Trophoblast cell (in vitro differentiated cells and primary cell): Measurements from ENCODE around the gene SERPINE1.
"Not testable (repeated sequence)": the region's sequence is repeated elsewhere in the genome, so short reads cannot be mapped to it uniquely, and the experiment has no call there.

ENCODE experiments used
- DNase-seq, 2 donors: peaks; one replicate each; pipeline ENCODE4 v3.0.0-alpha.2; 2016
- H2AFZ ChIP-seq: 2 replicates; pipeline ENCODE4 v1.6.1; 2013; ENCODE audit warnings: low read length, moderate library complexity, mild to moderate bottlenecking; ENCODE audit not compliant: insufficient read depth, poor library complexity
- H2AK5ac ChIP-seq: 2 replicates; pipeline ENCODE4 v1.6.1; 2013; ENCODE audit warnings: mild to moderate bottlenecking, low read length
- H2BK120ac ChIP-seq: 2 replicates; pipeline ENCODE4 v1.6.1; 2013; ENCODE audit warnings: low read length, mild to moderate bottlenecking, moderate library complexity; ENCODE audit not compliant: insufficient read depth, poor library complexity
- H2BK12ac ChIP-seq: 2 replicates; pipeline ENCODE4 v1.6.1; 2013; ENCODE audit warnings: mild to moderate bottlenecking, low read length, moderate library complexity
- H2BK5ac ChIP-seq: 2 replicates; pipeline ENCODE4 v1.6.1; 2013; ENCODE audit warnings: low read length, low read depth, moderate library complexity, mild to moderate bottlenecking; ENCODE audit not compliant: poor library complexity
- H3K14ac ChIP-seq: 2 replicates; pipeline ENCODE4 v1.6.1; 2013; ENCODE audit warnings: mild to moderate bottlenecking, low read length
- H3K18ac ChIP-seq: 2 replicates; pipeline ENCODE4 v1.6.1; 2013; ENCODE audit warnings: mild to moderate bottlenecking, low read length
- H3K23ac ChIP-seq: 2 replicates; pipeline ENCODE4 v1.6.1; 2013; ENCODE audit warnings: low read length
- H3K27ac ChIP-seq: 2 replicates; pipeline ENCODE4 v1.5.1; 2013; ENCODE audit warnings: low read depth, mild to moderate bottlenecking, inconsistent platforms, low read length, moderate library complexity
- H3K27me3 ChIP-seq: 2 replicates; pipeline ENCODE4 v1.6.1; 2013; ENCODE audit warnings: inconsistent platforms, mild to moderate bottlenecking, low read length, moderate library complexity; ENCODE audit not compliant: insufficient read depth
- H3K36me3 ChIP-seq, 2 experiments: 1 replicate in 1 of 2; 2 replicates in 1 of 2; pipeline ENCODE4 v1.6.1; 2013; ENCODE audit warnings: low read length in 2 of 2, mild to moderate bottlenecking in 2 of 2, moderate library complexity in 1 of 2; ENCODE audit not compliant: insufficient read depth in 2 of 2, control insufficient read depth in 1 of 2
- H3K4ac ChIP-seq: 2 replicates; pipeline ENCODE4 v1.6.1; 2013; ENCODE audit warnings: low read depth, mild to moderate bottlenecking, low read length, moderate library complexity
- H3K4me1 ChIP-seq, 2 experiments: 1 replicate in 1 of 2; 2 replicates in 1 of 2; pipeline ENCODE4 v1.6.1; 2013; ENCODE audit warnings: low read length in 2 of 2, mild to moderate bottlenecking in 2 of 2, moderate library complexity in 1 of 2; ENCODE audit not compliant: insufficient read depth in 2 of 2, control insufficient read depth in 1 of 2
- H3K4me2 ChIP-seq: 2 replicates; pipeline ENCODE4 v1.6.1; 2013; ENCODE audit warnings: inconsistent platforms, mild to moderate bottlenecking, low read length, moderate library complexity
- H3K4me3 ChIP-seq: 2 replicates; pipeline ENCODE4 v1.5.1; 2013; ENCODE audit warnings: mild to moderate bottlenecking, low read depth, low read length, inconsistent platforms
- H3K79me1 ChIP-seq: one replicate; pipeline ENCODE4 v1.6.1; 2013; ENCODE audit warnings: low read length
- H3K79me2 ChIP-seq: 2 replicates; pipeline ENCODE4 v1.6.1; 2013; ENCODE audit warnings: low read length, mild to moderate bottlenecking; ENCODE audit not compliant: control insufficient read depth, insufficient read depth, poor library complexity
- H3K9ac ChIP-seq: 2 replicates; pipeline ENCODE4 v1.6.1; 2013; ENCODE audit warnings: mild to moderate bottlenecking, low read length
- H3K9me3 ChIP-seq: 2 replicates; pipeline ENCODE4 v1.6.1; 2013; ENCODE audit warnings: low read depth, mild to moderate bottlenecking, control low read depth, inconsistent platforms, low read length; ENCODE audit not compliant: insufficient read depth
- H4K12ac ChIP-seq: 2 replicates; pipeline ENCODE4 v1.6.1; 2013; ENCODE audit warnings: low read depth, mild to moderate bottlenecking, low read length, moderate library complexity
- H4K8ac ChIP-seq: 2 replicates; pipeline ENCODE4 v1.6.1; 2013; ENCODE audit warnings: low read depth, mild to moderate bottlenecking, low read length, moderate library complexity
- H4K91ac ChIP-seq: one replicate; pipeline ENCODE4 v1.6.1; 2013; ENCODE audit warnings: low read depth, mild to moderate bottlenecking, low read length, moderate library complexity
- WGBS: extraction: QIAGEN DNeasy Blood & Tissue Kit; methylation state at CpG from one replicate; pipeline ENCODE4 v1.1.7; 2013; ENCODE audit warnings: missing lambda C conversion rate; ENCODE audit not compliant: insufficient read length, insufficient coverage; ENCODE audit errors: extremely low coverage; 5-methylcytosine and 5-hydroxymethylcytosine counted together

The SERPINE1 gene

DNA sequence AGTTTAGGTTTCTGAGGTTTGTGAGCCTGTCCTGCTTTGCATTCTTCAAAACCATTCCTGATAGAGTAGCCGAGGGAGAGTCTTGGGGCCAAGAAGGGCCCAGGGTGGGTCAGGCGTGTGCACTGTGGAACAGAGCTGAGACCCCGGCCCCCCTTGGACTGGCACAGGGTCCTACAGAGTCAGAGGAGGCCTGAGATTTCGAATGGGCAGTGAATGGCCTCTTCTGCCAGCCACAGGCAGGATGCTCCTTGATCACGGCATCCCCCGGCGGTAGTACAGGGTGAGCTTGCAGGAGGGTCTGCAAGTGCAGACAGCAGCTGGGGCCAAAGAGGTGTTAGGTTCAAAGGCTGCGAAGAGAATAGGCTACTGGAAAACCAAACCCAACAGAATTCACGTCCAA is 37.0 kb upstream of the SERPINE1 start:
- no peaks in the 10 kb centered on the region for H3K27me3 ChIP-seq
- DNase-seq, result no peak
- H4K8ac ChIP-seq, result no peak overlapping the region
- H3K27ac ChIP-seq, result no peak overlapping the region
- no peak overlapping the region for H3K4ac ChIP-seq
- H2AK5ac ChIP-seq, result no peak overlapping the region
- no peak overlapping the region for H2BK5ac ChIP-seq
- H4K91ac ChIP-seq, result no peak overlapping the region
- H3K79me2 ChIP-seq, result no peaks in the 10 kb centered on the region
- WGBS, result no CpG with 5 or more reads among the region's 9 CpGs
- no peak overlapping the region for H2BK12ac ChIP-seq
- no peak overlapping the region for H4K12ac ChIP-seq
- no peak overlapping the region for H2BK120ac ChIP-seq
- no peak overlapping the region for H3K14ac ChIP-seq
- H2AFZ ChIP-seq, result no peak overlapping the region
- H3K18ac ChIP-seq, result no peak overlapping the region
- peaks cover 5% of the 10 kb centered on the region for H3K9me3 ChIP-seq
- H3K9ac ChIP-seq, result no peak overlapping the region
- H3K36me3 ChIP-seq, result peaks cover 4 to 8% of the 10 kb centered on the region in 2 experiments
- no peak overlapping the region for H3K4me3 ChIP-seq
- no peak overlapping the region for H3K4me2 ChIP-seq
- peaks cover 0 to 8% of the 10 kb centered on the region in 2 experiments for H3K4me1 ChIP-seq
- no peak overlapping the region for H3K23ac ChIP-seq
- peaks cover 6% of the 10 kb centered on the region for H3K79me1 ChIP-seq

- H3K18ac ChIP-seq, H2AFZ ChIP-seq: not testable (repeated sequence)
These were observed 34.5 kb upstream of the SERPINE1 start for GRCh38 chr7:101092266-101092905.

DNA sequence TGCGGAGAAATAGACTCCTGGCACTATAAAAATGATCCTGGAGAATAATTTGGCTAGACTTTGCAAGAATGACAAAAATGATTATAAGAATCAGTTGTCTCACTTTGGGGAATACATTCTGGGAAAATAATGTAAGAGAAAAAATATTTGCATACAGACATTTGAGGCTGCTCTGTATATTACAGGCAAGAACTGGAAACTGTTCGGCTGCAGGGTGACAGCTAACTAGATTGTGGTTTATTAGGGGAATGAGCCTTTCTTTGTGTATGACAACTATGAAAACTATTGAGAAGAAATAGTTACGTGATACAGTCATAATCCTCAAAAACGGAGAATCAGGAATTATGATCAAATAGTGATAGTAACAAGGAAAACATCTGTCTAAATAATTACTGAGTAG is 33.0 kb upstream of the SERPINE1 start:
- no peak overlapping the region for H4K91ac ChIP-seq
- H3K23ac ChIP-seq, result no peak overlapping the region
- no peak overlapping the region for H3K4me2 ChIP-seq
- no peak overlapping the region for H2AK5ac ChIP-seq
- peaks cover 2% of the 10 kb centered on the region for H3K79me1 ChIP-seq
- no peak overlapping the region for H3K9ac ChIP-seq
- no peak overlapping the region for H3K4me3 ChIP-seq
- H3K4me1 ChIP-seq, result peaks cover 0 to 4% of the 10 kb centered on the region in 2 experiments
- H3K14ac ChIP-seq, result no peak overlapping the region
- peaks cover 5% of the 10 kb centered on the region for H3K9me3 ChIP-seq
- no peak overlapping the region for H3K27ac ChIP-seq
- H3K4ac ChIP-seq, result no peak overlapping the region
- H4K8ac ChIP-seq, result no peak overlapping the region
- H2BK120ac ChIP-seq, result no peak overlapping the region
- peaks cover 0 to under 1% of the 10 kb centered on the region in 2 experiments for H3K36me3 ChIP-seq
- H3K79me2 ChIP-seq, result no peaks in the 10 kb centered on the region
- no peak overlapping the region for H2AFZ ChIP-seq
- H3K27me3 ChIP-seq, result no peaks in the 10 kb centered on the region
- H2BK12ac ChIP-seq, result no peak overlapping the region
- H3K18ac ChIP-seq, result no peak overlapping the region
- H4K12ac ChIP-seq, result no peak overlapping the region
- WGBS, result no CpG with 5 or more reads among the region's 4 CpGs
- H2BK5ac ChIP-seq, result no peak overlapping the region
- peak; percentile 71 to 87 for DNase-seq

More at GRCh38 chr7:101092266-101092905, 34.5 kb upstream of the SERPINE1 start:
- not testable (repeated sequence) for DNase-seq, H2BK12ac ChIP-seq, H2BK120ac ChIP-seq, H2AK5ac ChIP-seq, H3K9ac ChIP-seq, H3K23ac ChIP-seq, H3K79me2 ChIP-seq, H4K91ac ChIP-seq, H3K36me3 ChIP-seq, H2BK5ac ChIP-seq, H4K8ac ChIP-seq, H3K4me2 ChIP-seq, H3K4me3 ChIP-seq, H3K27ac ChIP-seq, H3K4me1 ChIP-seq, H3K9me3 ChIP-seq, H3K79me1 ChIP-seq, H3K4ac ChIP-seq, H3K14ac ChIP-seq, H3K27me3 ChIP-seq, H4K12ac ChIP-seq
- no CpG with 5 or more reads among the region's 53 CpGs for WGBS

DNA sequence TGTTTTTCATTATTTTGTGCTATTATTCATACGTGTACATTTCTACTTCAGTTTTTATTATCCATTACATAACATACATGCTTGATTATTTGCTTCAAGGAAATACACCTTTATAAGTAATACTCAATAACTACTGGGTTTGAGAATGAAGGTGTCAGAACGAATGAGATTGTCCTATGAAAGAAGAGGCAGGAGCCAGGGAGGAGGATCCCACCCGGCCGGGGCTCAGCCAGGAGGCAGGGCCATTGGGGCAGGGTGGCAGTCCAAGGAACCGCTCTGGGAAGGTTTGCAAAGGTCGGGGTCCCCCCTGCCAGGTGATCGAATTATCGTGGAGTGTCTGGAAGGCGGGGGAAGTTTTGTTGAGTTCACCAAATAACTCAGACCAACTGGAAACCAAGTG is 32.5 kb upstream of the SERPINE1 start:
- peak overlapping the region; percentile 35 for H4K91ac ChIP-seq
- WGBS, result no CpG with 5 or more reads among the region's 9 CpGs

More for the DNA sequence above, 32.5 kb upstream of the SERPINE1 start:
- Histone ChIP-seq H3K23ac (no peak overlapping the region), H3K18ac (peak overlapping the region; percentile 66), H3K4me2 (no peak overlapping the region), H2BK5ac (peak overlapping the region; percentile 19), H2AK5ac (no peak overlapping the region), H3K27ac (no peak overlapping the region), H3K14ac (no peak overlapping the region), H3K79me2 (no peaks in the 10 kb centered on the region), H3K36me3 (no peaks in the 10 kb centered on the region), H3K79me1 (peaks cover 6% of the 10 kb centered on the region), H3K9ac (no peak overlapping the region), H2BK120ac (no peak overlapping the region), H3K4ac (no peak overlapping the region), H2AFZ (peak overlapping the region; percentile 39), H3K4me1 (peaks cover 3 to 4% of the 10 kb centered on the region in 2 experiments), H2BK12ac (peak overlapping the region; percentile 45), H3K4me3 (no peak overlapping the region), H3K9me3 (peaks cover 5% of the 10 kb centered on the region), H4K12ac (no peak overlapping the region), H4K8ac (no peak overlapping the region), H3K27me3 (no peaks in the 10 kb centered on the region)
- DNase-seq, result no peak
